Amniotic epithelial cell (primary cell): ENCODE data around the gene AP3S2.
A peak's percentile ranks its signal among the peaks of the same experiment; 100 is the strongest.
"Not testable (repeated sequence)": the region's sequence is repeated elsewhere in the genome, so short reads cannot be mapped to it uniquely, and the experiment has no call there.

ENCODE experiments used
- DNase-seq: peaks from one replicate; pipeline ENCODE4 v3.0.0-alpha.2; 2010; ENCODE audit warnings: low read depth

AP3S2 gene

DNA sequence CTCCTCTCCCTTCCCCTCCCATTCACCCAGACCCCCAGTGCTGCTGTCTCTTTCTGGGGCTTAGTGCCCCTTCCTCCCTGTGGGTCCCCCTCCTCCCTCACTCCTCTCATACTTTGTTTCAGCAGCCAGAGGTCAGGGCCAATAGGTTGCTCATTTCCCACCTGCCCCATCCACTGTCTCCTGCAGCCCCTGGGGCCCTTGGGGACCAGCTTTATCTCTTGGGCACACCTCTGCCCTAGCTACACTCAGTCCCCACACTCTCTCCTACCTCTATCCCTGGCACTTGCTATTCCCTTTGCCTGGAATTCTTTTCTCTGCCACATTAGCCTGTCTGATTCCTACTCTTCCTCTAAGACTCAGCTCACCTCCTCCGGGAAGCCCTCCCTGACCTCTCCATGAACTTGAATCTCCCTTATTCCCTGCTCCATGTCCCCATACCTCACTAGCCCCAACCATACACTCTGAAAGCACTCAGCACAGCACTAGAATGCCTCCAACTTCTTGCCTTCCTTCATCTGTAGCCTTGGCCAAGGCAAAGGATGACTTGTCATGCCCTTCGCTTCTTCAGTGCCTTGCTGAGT lies 93.8 kb downstream of the AP3S2 start:
- DNase-seq, result no peak

DNA sequence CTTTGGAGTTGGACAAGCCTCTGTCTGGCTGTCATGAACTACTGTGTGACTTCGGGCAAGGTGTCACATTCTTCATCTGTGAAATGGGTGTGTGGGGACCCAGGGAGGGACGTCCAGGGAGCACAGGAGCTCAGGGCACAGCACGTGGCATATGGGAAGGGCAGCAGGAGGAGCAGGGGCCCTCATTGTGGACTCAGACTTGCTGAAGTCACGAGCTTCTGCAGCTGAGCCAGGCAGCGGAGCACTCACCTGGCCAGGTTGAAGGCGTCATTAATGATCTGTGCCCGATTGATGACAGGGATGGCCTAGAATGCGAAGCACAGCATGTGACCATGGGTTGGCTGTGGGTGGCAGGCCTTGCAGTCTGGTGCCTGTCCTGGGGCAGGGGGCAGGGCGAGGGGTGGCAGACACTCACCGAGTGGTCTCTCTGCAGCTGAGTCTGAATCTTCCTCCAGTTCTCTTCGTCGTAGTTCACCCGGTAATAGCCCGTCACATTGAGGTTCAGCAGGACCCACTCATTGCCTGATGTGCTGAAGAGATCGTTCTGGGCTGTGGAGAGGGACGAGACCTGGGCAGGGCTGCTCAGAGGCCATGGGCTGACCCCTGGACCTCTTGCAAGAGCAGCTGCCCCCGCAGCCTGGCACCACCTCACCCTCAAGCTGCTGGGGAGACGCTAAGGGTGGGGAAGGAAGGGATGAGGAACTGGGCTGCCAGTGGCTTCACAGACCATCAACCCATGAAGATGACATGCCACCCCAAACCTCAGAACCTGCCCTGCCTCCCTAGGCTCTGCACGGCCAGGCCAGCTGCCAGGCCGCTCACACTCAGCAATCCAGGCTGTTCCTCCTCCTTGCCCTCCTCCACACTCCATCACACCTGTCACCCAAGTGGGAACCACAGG lies 94.5 kb downstream of the AP3S2 start:
- peak; percentile 21 for DNase-seq

DNA sequence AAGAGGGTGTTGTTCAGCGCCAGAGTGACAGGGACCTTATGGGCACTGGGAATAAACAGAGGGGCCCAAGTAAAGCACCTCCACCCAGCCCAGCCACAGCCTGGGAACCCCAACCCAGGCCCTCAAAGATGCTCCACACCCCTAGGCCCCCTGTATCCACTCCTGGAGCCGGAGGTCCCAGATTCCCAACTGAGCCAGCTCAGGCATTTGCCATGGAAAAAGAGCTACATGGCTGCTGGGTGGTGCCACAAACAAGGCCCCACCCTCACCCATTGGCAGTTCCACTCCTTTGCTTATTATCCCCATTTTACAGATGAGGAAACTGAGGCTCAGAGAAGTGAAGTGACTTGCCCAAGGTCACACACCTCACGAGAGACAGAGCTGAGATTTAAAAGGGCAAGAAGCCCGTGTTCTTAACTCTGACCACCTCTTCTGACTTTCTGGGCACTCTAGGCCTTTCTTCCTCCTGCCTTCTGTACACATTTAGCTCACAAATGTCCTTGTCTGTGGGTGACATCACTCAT lies 96.1 kb downstream of the AP3S2 start:
- no peak for DNase-seq

DNA sequence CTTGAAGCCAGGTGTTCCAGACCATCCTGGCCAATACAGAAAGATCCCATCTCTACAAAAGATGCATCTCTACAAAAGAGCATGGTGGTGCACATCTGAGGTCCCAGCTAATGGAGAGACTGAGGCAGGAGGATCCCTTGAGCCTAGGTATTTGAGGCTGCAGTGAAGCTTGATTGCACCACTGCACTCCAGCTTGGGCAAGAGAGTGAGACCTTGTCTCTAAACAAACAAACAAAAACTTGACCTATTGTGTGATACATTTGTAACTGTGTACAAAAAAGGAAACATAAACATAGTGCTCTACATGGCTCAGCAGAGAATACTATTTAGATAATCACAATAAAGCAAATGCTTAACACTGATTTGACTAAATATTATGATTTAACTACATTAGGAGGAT lies 97.8 kb downstream of the AP3S2 start:
- DNase-seq, result no peak

DNA sequence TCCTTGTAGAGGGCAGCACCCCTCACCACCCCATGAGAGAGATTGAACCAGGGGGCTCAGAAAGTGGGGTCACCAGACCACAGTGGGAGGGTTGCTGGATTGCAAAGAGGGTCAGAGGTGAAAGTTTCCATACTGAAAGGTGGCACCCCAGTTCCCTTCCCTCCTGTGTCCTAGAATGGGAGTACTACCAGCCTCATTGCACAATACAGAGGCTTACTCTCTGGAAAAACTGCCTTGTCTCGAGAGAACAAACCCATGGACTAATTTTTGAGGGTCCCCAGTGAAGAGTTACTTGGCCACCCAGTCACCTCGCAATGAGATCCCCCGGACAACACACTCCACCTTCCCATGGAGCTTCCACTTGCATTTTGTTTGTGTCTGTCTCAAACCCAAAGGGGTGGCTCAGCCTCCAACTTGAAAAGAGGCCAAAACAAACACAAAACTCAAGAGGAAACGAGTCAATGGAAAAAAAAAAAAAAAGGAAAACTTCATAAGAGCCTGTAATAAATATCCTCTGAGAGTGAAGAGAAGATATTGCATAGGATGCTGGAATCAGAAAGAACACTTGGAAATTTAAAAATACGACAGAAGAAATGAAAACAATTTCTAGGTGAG lies 99.1 kb downstream of the AP3S2 start:
- DNase-seq, result no peak

DNA sequence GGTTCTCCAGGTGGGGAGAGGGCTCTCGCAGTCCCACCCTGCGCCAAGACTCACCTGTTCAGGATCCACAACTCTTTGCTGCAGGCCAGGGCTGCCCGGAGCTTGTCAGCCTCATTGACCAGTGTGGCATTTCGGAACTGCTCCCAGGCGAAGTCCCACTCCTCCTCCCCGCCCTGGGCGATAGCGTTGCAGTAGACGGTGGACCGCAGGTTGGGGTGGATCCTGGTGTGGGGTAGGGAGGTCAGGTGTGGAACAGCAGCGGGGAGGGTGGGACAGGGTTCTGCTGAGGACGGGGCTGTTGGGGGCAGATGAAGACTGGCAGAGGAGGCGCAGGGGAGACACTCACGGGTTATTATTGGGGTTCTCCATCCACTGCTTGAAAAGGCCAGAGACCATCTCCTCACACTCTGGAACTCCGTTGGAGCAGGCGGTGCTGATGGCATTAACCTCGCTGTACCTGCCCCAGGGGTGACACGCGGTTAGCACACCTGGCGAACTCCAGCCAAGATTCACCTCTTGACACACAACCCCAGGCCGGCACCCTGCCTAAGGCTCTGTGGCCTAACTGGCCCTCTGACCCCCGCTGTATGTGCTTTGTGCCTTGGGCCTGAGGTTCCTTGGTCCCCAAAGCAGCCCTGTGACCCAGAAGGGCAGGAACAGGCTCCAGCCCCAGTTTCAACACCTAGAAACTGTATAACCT lies 101.5 kb downstream of the AP3S2 start:
- no peak for DNase-seq

DNA sequence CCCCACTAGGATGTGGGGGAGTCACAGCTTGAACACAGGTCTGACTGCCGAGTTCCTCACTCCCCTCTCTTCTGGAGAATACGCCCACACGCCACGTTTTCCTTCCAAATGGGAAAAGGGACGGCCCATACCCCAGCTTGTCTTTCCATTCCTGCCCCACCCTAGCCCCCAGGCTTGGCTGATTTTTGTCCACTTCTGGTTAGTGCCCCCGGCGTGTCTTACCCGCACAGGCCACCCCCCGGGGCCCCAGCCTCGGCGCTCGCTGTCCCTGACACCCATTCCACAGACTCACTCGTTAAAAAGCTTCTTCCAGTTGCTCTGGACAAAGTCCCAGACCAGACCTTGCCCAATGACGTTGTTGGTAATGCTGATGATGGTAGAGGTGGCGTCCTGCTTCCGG lies 103.1 kb downstream of the AP3S2 start:
- no peak for DNase-seq

DNA sequence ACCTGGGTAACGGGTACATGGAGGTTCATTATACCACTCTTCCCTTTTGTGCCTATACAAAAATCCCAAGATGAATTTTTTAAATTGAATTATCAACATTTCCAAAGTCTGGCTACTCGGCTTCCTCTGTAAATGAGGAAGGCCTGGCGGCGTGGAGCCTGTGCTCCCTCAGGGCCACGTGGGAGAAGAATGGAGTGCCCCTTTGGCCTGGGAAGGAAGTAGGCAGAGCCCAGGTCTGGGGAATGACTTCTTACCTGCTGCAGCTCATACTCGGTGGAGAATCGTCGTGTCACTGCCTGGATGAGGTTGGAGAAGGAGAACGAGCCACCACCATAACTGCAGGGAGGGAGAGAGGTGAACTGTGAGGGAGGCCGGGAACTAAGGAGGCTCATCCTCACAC lies 103.6 kb downstream of the AP3S2 start:
- DNase-seq, result no peak

DNA sequence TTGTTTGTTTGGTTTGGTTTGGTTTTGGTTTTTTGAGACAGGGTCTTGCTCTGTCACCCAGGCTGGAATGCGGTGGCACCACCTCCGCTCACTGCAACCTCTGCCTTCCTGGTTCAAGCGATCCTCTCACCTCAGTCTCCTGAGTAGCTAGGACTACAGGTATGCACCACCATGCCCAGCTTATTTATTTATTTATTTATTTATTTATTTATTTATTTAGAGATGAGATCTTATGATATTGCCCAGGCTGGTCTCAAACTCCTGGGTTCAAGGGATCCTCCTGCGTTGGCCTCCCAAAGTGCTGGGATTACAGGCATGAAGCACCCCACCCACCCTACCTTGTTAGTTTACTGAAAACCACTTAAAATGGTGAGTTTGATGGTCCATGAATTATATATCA lies 105.2 kb downstream of the AP3S2 start:
- not testable (repeated sequence) for DNase-seq

DNA sequence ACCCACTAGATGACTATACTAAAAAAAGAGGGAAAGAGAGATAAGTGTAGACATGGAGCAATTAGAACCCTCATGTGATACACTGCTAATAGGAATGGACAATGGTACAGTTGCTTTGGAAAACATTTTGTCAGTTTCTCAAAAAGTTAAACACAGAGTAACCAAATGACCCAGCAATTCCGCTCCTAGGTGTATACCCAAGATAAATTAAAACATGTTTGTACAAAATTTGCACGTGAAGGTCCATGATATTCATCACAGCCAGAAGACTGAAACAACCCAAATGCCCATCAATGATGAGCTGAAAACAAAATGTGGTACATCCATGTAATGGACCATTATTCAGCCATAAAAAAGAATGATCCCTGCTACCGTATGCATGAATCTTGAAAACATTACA lies 105.8 kb downstream of the AP3S2 start:
- DNase-seq, result no peak

DNA sequence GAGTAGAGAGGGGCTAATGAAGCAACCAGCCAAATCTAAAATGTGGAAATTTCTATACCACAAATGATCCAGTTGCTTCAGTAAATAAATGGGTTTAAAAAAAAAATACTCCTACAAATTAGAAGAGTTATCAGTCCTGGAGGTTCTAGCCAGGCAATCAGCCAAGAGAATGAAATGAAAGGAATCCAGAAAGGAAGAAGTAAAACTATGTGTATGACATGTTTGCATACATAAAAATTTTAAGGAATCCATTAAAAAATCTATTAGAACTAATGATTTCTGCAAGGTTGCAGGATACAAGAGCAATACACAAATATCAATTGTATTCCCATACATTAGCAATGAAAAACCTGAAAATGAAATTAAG lies 108.0 kb downstream of the AP3S2 start:
- DNase-seq, result no peak

DNA sequence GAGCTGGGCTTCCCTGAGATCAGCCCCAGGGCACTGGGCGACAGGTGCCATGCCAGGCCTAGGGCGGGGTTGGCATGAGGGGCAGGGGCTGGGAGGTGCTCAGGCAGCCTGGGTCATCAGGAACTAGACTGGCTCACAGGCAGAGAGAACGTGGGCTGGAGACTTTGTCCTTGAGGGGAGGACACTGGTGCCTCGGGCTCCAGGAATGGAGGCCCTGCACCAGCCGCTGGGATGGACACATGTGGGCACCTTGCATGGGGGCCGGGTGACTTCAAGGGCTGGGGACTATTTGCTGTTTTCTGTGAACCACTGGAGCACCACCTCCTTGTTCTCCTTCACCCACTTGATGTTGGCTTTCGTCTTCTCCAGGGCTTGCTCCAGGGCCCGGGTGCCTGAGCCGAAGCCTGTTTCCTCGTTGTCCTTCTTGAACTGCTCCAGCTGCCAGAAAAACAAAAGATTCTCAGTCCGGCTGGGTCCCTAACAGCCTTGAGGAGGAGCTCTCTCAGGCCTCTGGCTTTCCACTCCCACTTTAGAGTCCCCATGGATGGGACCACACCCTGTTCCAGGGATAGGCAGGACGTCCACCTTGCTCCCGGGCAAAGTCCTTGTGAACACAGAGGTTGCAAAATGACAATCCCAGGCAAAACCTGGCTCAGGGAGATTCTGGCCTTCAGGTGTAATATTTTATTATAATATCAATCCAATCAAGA lies 108.6 kb downstream of the AP3S2 start:
- DNase-seq, result no peak

DNA sequence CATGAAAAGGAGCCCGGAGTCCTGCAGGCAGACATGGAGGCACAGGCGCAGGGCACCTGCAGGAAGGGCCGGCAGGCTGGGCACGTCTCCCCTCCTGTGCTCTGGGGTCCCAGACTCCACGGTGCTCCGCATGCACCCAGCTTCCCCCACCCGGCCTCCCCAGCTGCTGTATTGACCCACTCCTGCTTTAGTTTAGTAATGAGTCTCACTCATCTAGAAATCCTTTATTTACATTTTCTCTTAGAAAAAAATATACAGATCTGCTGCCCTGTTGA lies 109.2 kb downstream of the AP3S2 start:
- no peak for DNase-seq

DNA sequence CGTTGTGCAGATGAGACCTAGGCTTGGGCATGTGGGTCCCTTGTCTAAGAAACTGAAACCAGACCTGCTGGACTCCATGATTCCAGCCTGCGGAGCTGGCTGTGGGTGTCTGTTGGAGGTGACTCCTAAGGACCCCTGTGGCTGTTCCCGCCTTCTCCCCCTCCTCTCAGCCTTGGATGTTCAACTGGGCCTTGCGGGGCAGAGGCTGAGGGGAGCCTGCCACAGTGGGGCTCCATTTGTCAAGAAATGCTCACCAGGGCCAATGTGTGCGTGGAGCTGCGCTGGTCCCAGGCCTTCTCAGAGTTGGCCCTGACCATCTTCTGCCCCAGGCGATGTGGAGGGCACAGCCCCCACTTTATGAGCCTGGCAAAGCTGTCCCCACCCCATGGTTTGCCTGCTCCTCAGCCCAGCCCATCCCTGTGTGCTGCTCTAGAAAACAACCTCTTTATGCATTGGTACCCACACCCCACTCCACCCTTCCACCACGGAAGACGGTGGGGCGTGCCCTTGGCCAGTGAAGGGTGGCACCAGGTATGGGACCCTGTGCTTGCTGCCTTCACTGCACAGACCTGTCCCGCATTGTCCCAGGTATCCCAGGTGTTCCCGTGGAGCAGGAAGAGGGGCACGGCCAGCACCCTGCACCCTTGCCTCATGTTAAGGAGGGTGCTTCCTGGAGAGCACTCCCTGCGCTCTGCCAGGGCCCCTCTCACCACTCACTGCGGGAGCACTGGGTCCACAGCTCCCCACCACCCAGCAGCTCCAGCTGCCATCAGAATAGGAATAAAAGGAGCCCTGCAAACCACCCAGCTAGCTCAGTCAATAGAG lies 109.7 kb downstream of the AP3S2 start:
- no peak for DNase-seq

DNA sequence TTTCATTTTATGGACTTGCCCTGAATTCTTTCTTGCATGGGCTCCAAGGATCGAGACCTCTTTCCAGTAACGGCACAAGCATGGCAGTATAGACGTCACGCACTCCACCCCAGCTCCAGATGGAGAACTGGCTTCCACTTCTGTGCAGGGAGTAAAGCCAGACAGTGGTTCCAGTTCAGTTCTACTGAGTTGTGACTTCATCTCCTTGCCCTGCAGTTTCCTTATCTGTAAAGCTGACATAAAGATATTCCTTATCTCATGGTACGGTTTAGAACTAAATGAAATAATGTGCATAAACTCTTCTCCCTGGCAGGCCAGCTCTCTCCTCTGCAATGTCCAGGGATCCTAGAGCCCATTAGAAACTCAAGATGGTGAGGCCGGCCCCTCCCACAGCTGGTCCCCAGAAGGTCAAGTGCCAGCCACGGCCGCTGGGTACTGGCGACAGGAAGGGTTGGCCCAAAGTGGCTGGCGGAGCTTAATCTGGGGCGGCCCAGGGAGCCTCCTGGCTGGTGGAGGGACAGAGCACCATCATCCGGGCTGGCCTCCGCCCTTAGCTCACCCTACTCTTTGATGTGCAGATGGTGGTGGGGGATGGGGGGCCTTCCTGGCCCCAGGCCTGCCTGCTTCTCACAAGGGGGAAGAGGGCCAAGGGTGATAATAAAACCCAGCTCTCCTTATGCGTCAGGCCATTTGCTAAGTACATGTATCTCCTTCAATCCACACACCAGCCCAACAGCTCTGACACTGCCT lies 110.5 kb downstream of the AP3S2 start:
- DNase-seq, result peak; percentile 89

DNA sequence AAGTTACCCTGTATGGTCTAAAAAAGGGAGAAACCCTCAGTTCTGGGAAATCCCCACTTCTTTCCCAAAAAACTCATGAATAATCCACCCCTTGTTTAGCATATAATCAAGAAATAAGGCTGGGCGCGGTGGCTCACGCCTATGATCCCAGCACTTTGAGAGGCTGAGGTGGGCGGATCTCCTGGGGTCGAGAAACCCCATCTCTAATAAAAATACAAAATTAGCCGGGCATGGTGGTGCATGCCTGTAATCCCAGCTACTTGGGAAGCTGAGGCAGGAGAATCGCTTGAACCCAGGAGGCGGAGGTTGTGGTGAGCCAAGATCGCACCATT lies 111.2 kb downstream of the AP3S2 start:
- not testable (repeated sequence) for DNase-seq

DNA sequence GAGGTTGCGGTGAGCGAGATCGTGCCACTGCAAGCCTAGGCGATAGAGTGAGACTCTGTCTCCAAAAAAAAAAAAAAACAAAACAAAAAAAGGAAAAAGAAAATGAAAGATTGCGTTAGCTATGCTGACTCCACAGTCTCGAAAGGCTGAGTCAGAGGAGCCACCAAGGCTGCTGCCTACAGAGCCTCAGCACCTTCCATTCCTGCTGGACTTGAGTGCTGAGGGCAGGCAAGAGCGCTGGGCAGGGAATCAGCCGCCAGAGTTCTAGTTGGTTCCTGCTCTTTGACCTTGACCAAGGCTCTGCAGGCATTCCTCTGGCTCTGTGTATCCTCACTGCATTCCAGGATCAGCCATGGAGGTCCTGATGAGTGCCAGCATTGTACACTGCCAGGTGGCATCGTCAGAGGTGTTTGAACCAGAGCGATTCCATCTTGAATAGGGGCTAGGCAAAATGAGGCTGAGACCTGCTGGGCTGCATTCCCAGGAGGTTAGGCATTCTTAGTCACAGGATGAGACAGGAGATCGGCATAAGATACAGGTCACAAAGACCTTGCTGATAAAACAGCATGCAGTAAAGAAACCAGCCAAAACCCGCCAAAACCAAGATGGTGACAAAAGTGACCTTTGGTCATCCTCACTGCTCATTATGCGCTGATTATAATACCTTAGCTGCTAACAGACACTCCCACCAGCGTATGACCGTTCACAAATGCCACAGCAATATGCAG lies 111.7 kb downstream of the AP3S2 start:
- DNase-seq, result peak; percentile 79

DNA sequence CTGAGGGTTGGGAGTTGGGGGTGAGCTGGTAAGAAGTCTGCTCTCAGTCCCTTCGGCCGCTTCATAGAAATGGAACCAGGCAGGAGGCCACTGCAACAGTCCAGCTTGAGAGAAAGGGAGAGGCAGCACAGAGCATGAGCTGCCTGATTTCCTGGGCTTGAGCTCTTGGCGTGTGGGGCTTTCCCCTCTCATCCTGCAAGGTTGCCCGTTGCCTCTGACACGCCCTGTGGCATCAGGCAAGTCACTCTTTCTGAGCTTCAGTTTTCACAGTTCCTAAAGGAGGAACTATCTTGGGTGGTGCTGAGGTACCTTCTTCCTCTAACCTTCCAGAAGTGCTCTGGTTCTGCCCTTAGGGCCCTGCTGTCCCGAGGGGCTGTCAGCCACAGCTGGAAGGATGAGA lies 112.7 kb downstream of the AP3S2 start:
- no peak for DNase-seq

DNA sequence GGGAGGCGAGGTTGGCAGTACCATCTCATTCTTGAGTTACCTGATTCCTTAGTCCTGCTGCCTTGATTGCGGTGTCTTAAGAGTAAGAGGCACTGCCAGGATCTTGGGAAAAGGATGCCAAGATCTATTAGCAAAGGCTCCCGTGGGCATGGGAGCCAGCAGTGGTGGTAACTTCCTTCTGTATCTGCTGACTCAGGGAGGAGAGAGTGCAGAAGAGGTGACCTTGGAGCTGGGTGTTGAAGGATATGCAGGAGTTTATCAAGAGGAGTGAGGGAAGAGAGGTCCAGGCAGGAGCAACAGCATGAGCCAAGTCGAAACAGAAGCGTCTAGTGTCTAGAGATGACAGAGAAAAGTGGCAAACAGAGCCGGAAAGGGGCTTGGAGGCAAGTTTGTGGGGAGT lies 113.2 kb downstream of the AP3S2 start:
- DNase-seq, result no peak
